Endometrial microvascular endothelial cells (primary cell): ENCODE results near the gene ZSCAN30. TPM values are rescaled to one million over a fixed set of nuclear protein-coding genes. Genes with fewer than 3 reads are reported as not detected.

Experiments used
- in situ Hi-C: cut with HindIII; loops from 2 replicates; pipeline ENCODE4 v1.10.0; 2017; ENCODE audit warnings: low sequenced_read_pairs, low pct_unique_long_range_greater_than_20kb; ENCODE audit errors: inconsistent ontology term
- total RNA-seq: library from RNA; depleted of rRNA; stranded (reverse); fragments of >200 nt; gene quantifications from one replicate; pipeline ENCODE4 v1.2.3, GENCODE V29; 2015; ENCODE audit errors: inconsistent ontology term

The ZSCAN30 gene
- total RNA-seq, 1 donor from 2014 or later = 15.1 TPM

DNA sequence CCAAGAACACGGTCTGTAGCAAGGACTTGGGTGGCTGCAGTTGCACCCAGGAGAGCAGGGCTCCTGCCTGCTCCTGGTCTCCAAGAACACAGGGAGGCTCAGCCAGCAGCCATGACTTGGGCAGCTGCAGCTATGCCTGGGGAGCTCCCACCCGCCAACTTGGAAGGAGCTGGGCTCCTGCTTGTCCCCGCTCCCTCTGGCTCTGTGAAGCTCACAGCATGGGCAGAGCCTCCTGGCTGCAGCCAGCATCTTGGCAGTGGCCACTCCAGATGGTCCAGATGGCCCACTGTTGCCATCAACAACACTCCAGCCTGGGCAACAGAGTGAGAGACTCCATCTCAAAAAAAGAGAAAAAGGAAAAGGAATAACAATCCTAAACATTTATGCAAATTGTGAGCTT, 5.2 kb downstream of the ZSCAN30 start:
- in situ Hi-C loops = no loop called here

DNA sequence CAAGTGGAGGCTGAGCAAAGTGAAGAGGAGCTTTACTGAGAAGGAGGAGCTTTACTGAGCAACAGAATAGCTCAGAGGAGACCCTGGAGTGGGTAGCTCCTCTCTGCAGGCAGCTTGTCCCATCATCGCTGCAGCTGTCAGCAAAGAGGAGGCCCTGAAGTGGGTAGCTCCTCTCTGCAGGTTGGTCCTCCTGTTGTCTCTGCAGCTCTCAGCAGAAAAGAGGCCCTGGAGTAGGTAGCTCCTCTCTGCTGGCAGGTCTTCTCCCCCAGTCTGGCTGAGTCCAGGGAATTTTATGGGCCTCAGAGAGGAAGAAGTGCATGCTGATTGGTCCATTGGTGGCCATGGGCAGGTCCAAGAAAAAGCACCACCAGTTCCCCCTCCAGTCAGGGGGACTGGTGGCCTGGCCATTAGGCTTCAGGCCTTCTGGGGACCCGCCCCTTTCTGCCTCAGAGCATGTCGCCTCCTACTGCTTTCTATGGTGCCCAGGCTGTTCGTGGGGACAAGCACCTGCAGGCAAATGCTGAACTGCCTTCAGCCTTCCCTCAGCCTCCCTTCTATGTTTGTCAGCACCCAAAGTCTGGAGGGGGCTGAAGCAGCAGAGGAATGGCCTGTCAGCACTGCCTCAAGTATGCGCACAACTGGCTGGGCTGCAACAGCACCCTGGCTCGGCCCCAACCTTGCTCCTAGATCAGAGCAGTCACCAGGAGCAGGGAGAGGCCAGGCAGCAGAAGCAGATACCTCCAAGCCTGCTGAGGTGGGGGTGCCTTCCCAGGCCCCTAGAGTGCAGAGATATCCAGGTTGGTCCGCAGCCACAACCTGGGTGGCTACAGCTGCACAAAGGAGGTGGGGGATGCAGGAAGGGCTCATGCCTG, 5.9 kb downstream of the ZSCAN30 start:
- in situ Hi-C loops = no loop called here

DNA sequence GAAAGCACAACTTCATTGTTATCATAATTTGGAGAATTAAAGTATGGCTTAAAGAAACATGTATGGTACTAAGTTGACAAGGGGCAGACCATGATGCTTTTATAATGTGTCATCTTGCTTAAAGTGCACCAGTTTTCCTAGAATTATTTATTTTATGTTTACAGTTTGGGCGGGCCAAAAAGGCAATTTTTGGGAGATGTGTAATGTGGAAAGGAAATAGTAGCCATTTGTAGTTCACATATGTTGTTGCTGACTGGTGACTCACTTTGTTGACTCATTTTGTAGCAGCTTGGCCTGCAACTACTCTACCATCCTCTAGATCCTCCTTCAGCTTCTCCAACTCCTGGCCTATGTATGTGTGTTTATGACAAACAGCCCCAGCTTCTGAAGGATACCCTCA, 7.7 kb downstream of the ZSCAN30 start:
- in situ Hi-C loops = no loop called here

DNA sequence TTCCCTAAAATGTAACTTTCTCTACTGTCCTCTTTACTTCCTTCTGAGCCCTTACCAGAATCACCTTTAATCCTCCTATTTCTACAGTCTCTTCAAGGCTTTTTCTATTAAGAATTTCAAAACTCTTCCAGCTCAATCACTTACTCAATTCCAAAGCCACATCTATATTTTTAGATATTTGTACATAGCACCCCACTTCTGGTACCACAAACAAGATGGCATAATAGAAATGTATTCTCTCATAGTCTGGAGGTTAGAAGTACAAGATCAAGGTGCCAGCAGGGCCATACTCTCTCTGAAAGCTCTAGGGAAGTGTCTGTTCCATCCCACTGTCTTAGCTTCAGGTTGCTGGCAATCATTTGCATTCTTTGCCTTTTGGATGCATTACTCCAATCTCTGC, 11.1 kb downstream of the ZSCAN30 start:
- in situ Hi-C loops = no loop called here

DNA sequence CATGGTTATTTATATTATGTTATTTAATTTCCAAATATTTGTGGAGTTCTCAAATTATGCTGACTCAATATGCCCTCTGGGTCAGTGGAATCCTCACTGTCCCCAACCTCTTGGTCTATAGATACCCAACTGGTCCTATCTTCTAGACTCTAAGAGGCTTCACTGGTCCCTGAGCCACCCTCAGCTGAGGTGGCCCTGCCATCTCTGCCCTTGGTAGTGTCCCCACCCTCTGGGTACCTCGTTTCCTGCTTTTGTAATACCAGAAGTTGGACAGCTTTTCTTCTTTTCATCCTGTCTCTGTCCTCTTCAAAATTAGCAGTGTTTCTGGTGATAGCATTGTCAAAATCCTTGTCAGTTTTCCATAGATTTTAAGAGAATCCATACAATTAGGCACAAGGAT, 11.9 kb downstream of the ZSCAN30 start:
- in situ Hi-C loops = no loop called here

DNA sequence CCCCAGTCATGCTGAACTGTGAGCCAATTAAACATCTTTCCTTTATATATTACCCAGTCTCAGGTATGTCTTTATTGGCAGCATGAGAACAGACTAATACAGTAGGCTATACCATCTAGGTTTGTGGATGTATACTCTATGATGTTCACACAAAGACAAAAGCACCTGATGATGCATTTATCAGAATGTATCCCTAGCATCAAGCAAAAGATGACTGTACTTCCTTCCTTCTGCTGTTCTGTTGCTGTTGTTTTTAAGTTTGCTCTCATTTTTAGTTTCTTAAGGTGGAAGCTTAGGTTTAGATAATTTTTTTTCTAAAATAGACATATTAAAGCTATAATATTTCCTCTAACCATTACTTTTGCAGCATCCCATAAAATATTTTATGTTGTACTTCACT, 12.4 kb downstream of the ZSCAN30 start:
- in situ Hi-C loops = no loop called here

DNA sequence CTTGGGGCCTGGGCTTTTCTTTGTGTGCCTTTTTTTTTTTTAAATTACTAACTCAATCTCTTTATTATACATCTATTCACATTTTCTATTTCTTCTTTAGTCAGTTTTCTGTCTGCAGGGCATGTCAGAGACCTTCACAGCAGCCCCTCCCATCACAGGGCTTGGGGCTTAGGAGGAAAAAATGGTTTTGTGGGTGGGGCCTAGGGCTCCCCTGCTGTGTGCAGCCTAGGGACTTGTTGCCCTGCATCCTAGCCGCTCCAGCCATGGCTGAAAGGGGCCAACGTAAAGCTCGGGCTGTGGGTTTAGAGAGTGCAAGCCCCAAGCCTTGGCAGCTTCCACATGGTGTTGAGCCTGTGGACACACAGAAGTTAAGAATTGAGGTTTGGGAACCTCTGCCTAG, 13.8 kb downstream of the ZSCAN30 start:
- in situ Hi-C loops = no loop called here

DNA sequence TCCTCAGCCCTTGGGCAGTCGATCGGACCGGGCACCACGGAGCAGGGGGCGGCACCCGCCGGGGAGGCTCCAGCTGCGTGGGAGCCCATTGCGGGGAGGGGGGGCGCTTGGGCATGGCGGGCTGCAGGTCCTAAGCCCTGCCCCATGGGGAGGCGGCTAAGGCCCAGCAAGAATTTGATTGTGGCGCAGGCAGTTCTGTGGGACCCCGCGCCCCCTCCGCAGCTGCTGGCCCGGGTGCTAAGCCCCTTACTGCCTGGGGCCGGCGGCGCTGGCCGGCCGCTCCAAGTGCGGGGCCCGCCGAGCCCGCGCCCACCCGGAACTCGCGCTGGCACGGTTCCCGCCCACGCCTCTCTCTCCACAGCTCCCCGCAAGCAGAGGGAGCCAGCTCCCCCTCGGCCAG, 18.4 kb downstream of the ZSCAN30 start:
- in situ Hi-C loops = no loop called here

DNA sequence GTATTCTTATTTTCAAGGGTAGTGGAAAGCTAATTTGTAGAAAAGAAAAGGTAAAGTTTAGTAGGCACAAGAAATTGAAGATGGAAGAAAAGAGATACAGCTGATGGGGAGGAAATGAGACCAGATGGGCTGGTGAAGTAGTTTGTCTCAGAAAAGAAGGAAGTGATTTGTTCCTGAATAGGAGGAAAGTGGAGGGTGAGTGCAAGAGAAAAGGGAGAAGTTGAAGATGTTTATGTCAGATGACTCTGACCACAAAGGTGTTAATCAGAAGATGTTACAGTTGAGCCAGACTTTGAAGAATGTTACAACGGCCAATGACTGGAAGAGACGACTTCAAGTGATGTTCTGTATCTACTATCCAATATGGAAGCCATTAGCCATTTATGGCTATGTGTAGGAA, 21.2 kb downstream of the ZSCAN30 start:
- in situ Hi-C loops = no loop called here

DNA sequence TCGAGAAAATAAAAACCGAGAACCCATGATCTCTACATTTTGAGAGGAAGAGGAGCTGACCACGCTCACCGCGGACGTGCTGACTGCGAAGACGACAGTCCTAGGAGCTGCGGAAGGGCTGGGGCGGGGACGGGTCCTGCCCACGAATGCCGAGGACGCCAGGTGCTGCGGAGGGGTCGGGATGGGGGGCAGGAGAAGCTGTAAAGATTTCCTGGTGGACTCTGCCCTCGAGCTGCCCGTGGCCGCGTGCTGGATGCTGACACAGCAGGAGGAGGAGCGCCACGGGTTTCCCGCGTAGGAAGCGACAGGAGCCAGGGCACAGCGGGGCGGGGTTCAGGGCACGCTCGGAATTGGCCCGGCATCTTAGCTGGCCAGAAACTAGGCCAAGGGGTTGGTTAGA, 22.2 kb downstream of the ZSCAN30 start:
- in situ Hi-C loops = no loop called here

DNA sequence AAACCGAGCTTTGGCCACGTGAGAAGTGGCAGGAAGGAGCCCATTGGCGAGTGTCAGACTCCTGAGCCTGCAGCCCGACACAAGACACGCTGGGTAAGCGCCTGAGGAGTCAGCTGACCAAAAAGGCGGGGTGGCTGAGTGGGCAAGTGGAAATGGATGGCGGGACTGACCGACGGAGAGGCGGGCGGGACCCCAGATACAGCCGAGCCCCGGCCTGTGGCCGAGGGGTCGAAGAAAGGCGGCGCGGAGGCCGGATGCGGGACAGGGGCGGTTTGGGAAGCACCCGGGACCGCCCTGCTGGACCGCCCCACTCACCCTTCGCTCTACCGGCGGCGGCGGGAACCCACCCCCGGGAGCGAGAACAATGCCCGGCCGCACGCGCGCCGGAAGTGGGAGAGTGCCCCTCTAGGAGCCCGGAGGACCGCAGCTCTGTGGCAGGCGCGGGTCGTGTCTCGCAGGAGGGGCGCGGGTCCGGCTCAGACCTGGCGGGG, 22.8 kb downstream of the ZSCAN30 start:
- in situ Hi-C loops = no loop called here

DNA sequence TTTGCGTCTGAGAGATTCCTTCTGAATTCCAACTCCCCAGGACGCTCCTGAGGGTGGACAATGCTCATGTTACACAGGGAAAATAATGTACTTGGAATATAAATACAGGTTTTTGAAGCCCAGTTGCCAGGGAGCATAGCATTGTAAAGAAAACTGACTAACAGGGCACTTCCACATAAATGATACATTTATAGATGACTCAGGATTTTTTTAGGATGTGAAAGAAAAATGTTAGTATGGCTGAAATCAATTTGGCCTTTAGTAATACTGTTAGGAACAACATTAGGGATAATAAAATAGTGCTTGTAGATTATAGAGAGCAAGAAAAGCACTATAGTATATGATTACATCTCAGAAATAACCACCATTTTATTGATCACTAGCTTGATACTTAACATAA, 25.6 kb downstream of the ZSCAN30 start:
- in situ Hi-C loops = no loop called here

DNA sequence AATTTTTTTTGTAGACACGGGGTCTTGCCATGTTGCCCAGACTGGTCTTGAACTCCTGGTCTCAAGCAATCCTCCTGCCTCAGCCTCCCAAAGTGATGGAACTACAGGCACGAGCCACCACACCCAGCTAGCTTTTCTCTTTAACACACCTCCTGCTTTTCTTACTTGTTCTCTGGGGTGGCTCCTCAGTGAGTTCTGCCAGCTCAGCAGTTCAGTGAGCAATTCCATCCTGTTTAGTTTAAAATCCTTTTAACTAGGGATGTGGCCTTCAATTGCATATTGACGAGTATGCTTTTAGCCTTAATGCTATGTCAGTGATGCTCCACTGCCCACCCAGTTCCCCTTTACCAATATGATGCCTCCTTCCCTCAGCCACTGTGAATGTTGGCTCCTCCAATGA, 33.1 kb downstream of the ZSCAN30 start:
- in situ Hi-C loops = no loop called here

DNA sequence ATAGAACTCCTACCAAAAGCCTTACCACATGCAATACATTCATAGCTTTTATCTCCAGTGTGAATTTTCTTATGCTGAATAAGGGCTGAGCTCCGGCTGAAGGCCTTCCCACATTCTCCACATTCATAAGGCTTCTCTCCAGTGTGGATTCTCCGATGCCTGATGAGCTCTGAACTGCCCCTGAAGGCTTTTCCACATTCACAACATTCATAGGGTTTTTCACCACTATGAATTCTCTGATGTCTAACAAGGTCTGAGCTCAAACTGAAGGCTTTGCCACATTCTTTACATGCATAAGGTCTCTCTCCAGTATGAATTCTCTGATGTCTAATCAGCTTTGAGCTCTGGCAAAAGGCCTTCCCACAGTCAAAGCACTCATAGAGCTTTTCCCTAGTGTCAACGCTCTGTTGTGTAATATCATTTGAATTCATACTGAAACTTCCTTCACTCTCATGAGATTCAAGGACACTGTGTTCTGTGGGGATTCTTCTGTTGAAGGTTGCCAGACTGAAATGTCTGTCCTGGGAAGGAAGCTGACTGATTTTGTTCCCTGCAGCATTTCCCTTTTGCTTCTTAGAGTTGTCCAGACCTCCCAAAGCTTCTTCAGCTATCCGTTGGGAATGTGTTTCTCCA, 36.3 kb downstream of the ZSCAN30 start:
- in situ Hi-C loops = no loop called here

DNA sequence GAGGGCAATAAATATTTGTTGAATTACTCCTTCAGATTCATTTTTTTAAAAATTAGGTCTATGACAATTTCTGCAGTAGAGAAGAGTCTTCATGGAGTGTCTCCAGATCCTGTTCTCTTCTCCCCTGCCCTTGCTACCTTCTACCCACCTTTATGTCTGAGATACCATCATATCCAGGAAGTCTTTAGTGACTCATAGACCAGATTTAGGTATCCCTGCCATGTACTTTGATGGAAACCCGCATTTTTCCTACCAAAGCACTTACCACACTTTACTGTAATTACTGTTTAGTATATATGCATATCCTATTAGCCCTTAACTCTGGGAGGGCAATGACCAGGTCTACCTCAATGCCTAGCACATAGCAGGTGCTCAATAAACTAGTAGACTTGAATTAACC, 37.6 kb downstream of the ZSCAN30 start:
- in situ Hi-C loops = no loop called here

DNA sequence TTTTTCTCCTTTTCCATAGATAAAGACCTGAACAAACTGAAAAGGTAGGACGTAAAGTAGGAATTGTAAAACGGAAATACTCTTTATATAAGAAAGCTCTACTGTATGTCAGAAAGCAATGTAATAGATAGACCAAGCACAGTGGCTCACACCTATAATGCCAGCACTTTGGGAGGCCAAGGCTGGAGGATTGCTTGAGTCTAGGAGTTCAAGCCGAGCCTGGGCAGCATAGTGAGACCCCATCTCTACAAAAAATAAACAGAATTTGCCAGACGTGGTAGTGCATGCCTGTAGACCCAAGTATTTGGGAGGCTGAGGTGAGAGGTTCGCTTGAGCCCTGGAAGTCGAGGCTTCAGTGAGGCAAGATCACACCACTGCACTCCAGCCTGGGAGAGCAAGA, 41.6 kb downstream of the ZSCAN30 start:
- in situ Hi-C loops = no loop called here

DNA sequence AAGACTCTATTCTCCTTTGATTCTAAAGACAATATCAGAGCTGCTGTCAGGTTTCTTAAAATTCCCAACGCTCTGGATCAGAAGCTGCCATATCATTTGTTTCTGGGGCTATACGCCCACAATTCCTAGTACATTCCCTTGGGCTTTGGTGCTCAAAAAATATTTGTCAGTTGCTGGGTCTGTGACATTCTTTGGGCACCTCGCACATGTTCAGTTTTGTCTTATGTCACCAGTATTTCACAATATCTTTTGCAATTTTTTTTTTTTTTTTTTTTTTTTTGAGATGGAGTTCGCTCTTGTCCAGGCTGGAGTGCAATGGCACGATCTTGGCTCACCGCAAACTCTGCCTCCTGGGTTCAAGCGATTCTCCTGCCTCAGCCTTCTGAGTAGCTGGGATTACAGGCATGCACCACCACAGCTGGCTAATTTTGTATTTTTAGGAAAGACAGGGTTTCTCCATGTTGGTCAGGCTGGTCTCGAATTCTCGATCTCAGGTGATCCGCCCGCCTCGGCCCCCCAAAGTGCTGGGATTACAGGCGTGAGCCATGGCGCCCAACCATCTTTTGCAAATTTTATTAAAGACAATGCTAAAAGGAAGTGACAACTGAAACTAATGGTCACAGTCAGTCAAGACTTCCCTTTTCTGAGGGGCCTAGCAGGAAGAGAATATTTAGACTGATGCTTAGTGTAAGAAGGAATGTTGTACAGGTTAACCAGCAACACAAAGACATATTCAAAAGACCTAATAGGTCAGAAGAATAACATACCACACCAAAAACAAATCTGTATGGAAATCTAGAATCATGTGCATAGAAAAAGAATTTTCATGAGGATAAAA, 42.4 kb downstream of the ZSCAN30 start:
- in situ Hi-C loops = no loop called here

DNA sequence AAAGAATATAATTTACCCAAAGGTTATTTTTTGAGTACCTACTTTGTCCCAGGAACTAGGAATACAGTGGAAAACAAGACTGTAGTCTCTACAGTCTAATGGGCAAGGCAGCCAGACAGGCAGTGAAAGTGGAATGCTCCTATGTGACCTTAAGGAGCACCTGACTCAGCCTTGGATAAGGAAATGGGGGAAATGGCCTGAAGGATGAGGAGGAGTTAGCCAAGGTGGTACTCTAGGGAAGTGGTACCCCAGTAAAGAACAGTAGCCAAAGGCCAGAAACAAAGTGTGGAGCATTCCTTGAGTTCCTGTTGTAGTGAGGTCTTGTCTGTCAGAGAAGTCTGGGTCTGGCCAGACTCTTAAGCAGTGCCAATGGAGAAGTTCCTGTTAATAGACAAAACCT, 43.2 kb downstream of the ZSCAN30 start:
- in situ Hi-C loops = no loop called here

DNA sequence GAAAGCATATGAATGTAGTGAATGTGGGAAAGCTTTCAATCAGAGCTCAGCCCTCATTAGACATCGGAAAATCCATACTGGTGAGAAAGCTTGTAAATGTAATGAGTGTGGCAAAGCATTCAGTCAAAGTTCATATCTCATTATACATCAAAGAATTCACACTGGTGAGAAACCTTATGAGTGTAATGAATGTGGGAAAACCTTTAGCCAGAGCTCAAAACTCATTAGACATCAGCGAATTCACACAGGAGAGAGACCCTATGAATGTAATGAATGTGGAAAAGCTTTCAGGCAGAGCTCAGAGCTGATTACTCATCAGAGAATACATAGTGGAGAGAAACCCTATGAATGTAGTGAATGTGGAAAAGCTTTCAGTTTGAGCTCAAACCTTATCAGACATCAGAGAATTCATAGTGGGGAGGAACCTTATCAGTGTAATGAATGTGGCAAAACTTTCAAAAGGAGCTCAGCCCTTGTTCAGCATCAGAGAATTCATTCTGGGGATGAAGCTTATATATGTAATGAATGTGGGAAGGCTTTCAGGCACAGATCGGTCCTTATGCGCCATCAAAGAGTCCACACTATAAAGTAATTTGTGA, 44.2 kb downstream of the ZSCAN30 start:
- in situ Hi-C loops = no loop called here
